CD4-positive, alpha-beta T cell treated with Interleukin-6 for 4 hours (primary cell): ENCODE data around the gene KCNS1.

Experiments
- DNase-seq: peaks from one replicate; pipeline ENCODE4 v3.0.0-alpha.2; 2020; ENCODE audit warnings: mixed read lengths

KCNS1 gene

DNA sequence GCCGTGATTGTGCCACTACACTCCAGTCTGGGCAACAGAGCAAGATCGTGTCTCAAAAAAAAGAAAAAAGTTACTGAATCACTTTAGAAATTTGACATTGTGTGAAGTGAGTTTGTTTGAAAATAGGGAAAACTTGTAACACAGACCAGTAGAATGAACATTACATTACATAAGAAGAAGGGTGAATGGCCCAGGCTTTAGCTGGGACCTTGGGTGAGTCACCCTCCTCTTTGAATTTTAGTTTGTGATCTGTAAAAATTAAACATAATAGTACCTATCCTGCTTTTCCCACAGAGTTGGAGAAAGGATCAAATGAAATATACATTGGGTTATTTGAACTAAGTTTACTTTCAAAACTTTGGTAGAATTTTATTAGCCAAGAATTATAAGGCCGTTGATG is 56.3 kb downstream of the KCNS1 start:
- DNase-seq = no peak

DNA sequence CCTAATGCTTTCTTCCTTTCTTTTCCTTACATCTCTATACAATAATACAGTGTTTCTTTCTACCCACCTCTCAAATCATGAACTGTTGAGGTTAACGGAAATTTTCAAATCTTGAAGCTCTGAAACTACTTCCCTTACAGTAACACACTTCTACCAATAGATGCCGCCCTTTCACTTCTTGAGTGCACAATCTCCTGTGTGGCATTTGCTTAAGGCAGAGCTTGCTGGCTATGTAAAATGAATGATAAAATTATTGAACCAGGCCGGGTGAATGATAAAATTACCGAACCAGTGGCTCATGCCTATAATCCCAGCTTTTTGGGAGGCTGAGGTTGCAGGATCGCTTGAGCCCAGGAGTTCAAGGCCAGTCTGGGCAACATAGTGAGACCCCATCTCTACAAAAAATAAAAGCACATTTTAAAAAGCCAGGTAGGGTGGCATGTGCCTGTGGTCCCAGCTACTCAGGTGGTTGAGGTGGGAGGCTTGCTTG is 56.8 kb downstream of the KCNS1 start:
- DNase-seq = peak; percentile 51

- DNase-seq = no peak
Observed at GRCh38 chr20:45042978-45043377, 57.9 kb downstream of the KCNS1 start.
